Peyer's patch (tissue), 4 donors: ENCODE data around the gene SAG. TPM values are rescaled to one million over a fixed set of nuclear protein-coding genes. Genes with fewer than 3 reads are reported as not detected.

ENCODE experiments used
- DNase-seq, 3 donors: peaks; one replicate each; pipeline ENCODE4 v3.0.0-alpha.2; 2017 to 2019
- H3K27ac ChIP-seq, 4 donors: fragments of 200-600 bp; sonication (generic); one replicate each; pipeline ENCODE4 v1.5.1; 2016 to 2019
- H3K27me3 ChIP-seq, 2 donors: fragments of 200-600 bp; sonication (generic); one replicate each; pipeline ENCODE4 v1.5.1; 2019
- H3K36me3 ChIP-seq, 3 donors: fragments of 200-600 bp; sonication (generic); one replicate each; pipeline ENCODE4 v1.5.1; 2016 to 2019
- H3K4me1 ChIP-seq, 4 donors: fragments of 200-600 bp; sonication (generic); one replicate each; pipeline ENCODE4 v1.5.1; 2016 to 2019
- H3K4me3 ChIP-seq, 4 donors: fragments of 200-600 bp; sonication (generic); 1 replicate in 3 of 4; 2 replicates in 1 of 4; pipeline ENCODE4 v1.5.1; 2016 to 2019; ENCODE audit warnings: mild to moderate bottlenecking in 1 of 4
- H3K9me3 ChIP-seq, 4 donors: fragments of 200-600 bp; sonication (generic); one replicate each; pipeline ENCODE4 v1.5.1; 2016 to 2019; ENCODE audit warnings: mild to moderate bottlenecking in 1 of 4
- POLR2A ChIP-seq, 2 donors: fragments of 450-650 bp; IDR thresholded peaks; one replicate each; pipeline ENCODE4 v1.5.1; 2017; ENCODE audit warnings: antibody characterized with exemption in 2 of 2, mild to moderate bottlenecking in 2 of 2, moderate library complexity in 2 of 2
- total RNA-seq, 4 donors: library from RNA; depleted of rRNA; stranded (reverse); fragments of >200 nt; gene quantifications; one replicate each; pipeline ENCODE4 v1.1.0, GENCODE V29; 2016
- TF ChIP-seq, protein P1 (sequence below), 6 experiments: fragments of 450-650 bp in 4 of 6; fragments of 200-600 bp in 2 of 6; sonication (generic) in 1 of 6; IDR thresholded peaks; one replicate each; pipeline ENCODE4 v1.5.1; 2017 to 2019; ENCODE audit warnings: antibody characterized with exemption in 6 of 6, mild to moderate bottlenecking in 3 of 6, moderate library complexity in 1 of 6

The SAG gene
- total RNA-seq, 4 donors from 2014 or later, result not detected

DNA sequence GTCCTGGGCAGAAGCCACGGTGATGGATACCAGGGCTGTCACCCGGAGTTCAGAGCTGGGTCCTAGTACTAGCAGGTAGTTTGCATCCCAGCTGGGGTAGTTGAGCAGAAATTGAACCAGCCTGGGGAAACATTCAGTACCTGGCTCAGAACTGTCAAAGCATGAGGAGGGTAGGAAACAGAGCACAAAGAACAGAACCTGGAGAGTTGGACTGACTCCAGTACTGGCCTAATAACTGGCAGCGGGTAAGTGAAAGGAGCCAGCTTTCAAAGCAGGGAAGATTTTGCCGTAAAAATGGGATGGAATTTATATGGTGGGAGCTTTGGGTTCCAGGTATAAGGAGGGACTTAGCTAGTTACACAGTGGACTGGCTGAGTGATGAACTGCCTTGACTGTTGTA, 32.4 kb upstream of the SAG start:
- Histone ChIP-seq H3K27ac (no peak overlapping the region), H3K9me3 (no peaks in the 10 kb centered on the region), H3K27me3 (no peaks in the 10 kb centered on the region), H3K36me3 (peaks cover 0 to 100% (median 0%) of the 10 kb centered on the region in 3 donors), H3K4me1 (peaks cover 0 to 5% (median 0%) of the 10 kb centered on the region in 4 donors), H3K4me3 (no peak overlapping the region)
- TF ChIP-seq, protein P1, sequence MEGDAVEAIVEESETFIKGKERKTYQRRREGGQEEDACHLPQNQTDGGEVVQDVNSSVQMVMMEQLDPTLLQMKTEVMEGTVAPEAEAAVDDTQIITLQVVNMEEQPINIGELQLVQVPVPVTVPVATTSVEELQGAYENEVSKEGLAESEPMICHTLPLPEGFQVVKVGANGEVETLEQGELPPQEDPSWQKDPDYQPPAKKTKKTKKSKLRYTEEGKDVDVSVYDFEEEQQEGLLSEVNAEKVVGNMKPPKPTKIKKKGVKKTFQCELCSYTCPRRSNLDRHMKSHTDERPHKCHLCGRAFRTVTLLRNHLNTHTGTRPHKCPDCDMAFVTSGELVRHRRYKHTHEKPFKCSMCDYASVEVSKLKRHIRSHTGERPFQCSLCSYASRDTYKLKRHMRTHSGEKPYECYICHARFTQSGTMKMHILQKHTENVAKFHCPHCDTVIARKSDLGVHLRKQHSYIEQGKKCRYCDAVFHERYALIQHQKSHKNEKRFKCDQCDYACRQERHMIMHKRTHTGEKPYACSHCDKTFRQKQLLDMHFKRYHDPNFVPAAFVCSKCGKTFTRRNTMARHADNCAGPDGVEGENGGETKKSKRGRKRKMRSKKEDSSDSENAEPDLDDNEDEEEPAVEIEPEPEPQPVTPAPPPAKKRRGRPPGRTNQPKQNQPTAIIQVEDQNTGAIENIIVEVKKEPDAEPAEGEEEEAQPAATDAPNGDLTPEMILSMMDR (IDR thresholded peaks at IDR 0.05), result no peak
- no peak for TF ChIP-seq POLR2A (IDR thresholded peaks at IDR 0.05)
- no peak for DNase-seq

DNA sequence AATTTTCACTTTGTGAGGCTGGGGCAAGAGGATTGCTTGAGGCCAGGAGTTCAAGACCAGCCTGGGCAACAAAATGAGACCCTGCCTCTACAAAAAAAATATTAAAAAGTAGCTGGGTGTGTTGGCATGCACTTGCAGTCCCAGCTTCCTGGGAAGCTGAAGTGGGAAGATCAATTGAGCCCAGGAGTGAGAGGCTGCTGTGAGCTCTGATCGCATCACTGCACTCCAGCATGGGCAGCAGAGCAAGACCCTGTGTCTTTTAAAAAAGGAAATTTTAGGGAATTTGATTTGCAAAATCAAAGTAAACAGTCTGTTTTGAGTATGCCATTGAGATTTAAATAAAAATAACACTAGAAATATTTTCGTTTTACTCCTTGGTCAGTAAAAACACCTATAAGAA, 28.7 kb upstream of the SAG start:
- H3K27ac ChIP-seq, result no peak overlapping the region
- peaks cover 0 to 18% (median 0%) of the 10 kb centered on the region in 4 donors for H3K4me1 ChIP-seq
- no peaks in the 10 kb centered on the region for H3K9me3 ChIP-seq
- no peak for DNase-seq
- no peak overlapping the region for H3K4me3 ChIP-seq
- TF ChIP-seq, protein P1 (IDR thresholded peaks at IDR 0.05), result no peak
- TF ChIP-seq POLR2A (IDR thresholded peaks at IDR 0.05), result no peak
- H3K27me3 ChIP-seq, result no peaks in the 10 kb centered on the region
- peaks cover 0 to 96% (median 0%) of the 10 kb centered on the region in 3 donors for H3K36me3 ChIP-seq

DNA sequence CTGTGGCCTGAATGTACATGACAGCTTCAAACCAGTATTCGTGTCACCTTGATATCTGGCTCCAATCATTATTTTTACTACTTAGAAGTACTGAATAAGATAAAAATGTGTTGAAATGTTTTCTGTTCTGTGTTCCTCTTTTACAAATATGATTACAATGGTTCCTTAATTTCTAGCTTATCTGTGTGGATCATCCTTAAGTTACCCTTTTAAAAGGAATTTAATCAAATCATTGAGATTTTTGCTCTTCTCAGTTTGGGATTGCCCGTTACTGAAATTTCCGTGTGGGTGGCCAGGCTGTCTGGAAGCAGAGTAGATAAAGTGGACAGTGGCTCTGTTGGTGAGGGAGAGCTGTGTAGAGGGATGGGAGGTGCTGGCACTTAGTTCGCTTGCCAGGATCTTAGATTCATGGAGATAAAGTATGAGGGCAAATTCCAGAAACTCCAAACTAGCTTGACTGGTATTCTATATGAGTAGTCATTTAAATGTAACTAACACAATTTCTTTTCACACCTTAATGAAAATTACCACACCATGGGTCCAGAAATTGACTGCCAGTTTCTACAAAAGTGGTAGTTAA, 27.4 kb upstream of the SAG start:
- Histone ChIP-seq H3K27me3 (no peaks in the 10 kb centered on the region), H3K36me3 (peaks cover 0 to 96% (median 0%) of the 10 kb centered on the region in 3 donors), H3K4me3 (no peak overlapping the region), H3K4me1 (peaks cover 0 to 18% (median 0%) of the 10 kb centered on the region in 4 donors), H3K27ac (peak overlapping the region in 1 of 4 donors; percentile 9), H3K9me3 (no peaks in the 10 kb centered on the region)
- TF ChIP-seq, protein P1 (IDR thresholded peaks at IDR 0.05), result no peak
- TF ChIP-seq POLR2A (IDR thresholded peaks at IDR 0.05), result no peak
- peak in 1 of 3 donors; percentile 43 for DNase-seq

DNA sequence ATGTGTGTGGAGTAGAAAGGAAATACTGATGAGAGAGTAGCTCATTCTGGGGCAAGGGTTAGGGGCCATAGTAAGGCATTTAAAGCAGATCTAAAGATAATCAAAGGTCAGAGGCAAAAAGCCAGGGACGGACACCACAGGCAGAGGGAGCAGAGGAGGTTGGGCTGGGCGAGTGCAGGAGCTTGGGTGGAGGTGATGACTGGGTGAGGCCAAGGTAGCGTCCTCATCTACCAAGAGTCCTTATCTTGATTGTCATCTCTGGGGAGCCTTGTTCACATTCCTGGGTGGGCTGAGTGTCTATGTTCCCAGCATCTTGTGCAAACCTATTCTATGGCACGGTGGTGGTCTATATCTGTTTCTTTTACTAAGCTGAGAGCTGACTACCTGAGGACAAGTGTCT, 26.1 kb upstream of the SAG start:
- DNase-seq, result peak in 1 of 3 donors; percentile 48
- no peaks in the 10 kb centered on the region for H3K9me3 ChIP-seq
- TF ChIP-seq, protein P1 (IDR thresholded peaks at IDR 0.05), result peak in 2 of 6 experiments; percentile 28 to 32
- TF ChIP-seq POLR2A (IDR thresholded peaks at IDR 0.05), result no peak
- peaks cover 0 to 96% (median 0%) of the 10 kb centered on the region in 3 donors for H3K36me3 ChIP-seq
- no peak overlapping the region for H3K27ac ChIP-seq
- peaks cover 0 to 18% (median 0%) of the 10 kb centered on the region in 4 donors for H3K4me1 ChIP-seq
- no peak overlapping the region for H3K4me3 ChIP-seq
- no peaks in the 10 kb centered on the region for H3K27me3 ChIP-seq

DNA sequence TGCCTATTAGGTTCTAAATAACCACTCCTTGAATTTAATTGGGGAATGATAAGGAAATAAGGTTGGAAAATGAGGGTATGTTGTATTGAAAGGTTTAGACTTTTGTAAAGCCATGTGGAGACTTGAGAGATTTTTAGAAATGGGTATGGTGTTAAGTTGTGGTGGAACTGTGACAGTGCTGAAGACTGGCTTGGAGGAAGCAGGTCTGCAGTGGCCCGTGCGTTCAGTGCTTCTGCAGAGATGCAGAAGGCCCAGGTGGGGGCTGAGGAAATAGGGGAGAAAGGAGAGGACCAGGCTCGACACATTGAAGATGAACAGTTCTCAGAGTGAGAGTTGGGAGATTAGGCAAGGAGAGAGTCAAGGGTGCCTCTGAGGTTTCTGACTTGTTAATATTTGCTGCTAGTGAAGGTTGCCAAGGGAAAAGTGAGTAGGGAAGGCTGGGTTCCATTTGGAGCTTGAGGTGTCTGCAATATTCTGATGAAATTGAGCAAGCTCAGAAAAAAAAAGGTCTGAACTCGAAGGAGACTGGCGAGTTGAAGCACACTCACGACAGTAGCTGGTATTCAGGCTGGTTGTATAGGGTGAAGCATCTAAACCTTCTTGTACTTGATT, 25.5 kb upstream of the SAG start:
- Histone ChIP-seq H3K27ac (no peak overlapping the region), H3K4me3 (no peak overlapping the region), H3K27me3 (no peaks in the 10 kb centered on the region), H3K4me1 (peaks cover 0 to 18% (median 0%) of the 10 kb centered on the region in 4 donors), H3K36me3 (peaks cover 0 to 96% (median 0%) of the 10 kb centered on the region in 3 donors), H3K9me3 (no peaks in the 10 kb centered on the region)
- TF ChIP-seq, protein P1 (IDR thresholded peaks at IDR 0.05), result no peak
- no peak for TF ChIP-seq POLR2A (IDR thresholded peaks at IDR 0.05)
- DNase-seq, result peak in 1 of 3 donors; percentile 25
